ENCODE measurements around the gene ARHGAP31.
"Not testable (repeated sequence)": the region's sequence is repeated elsewhere in the genome, so short reads cannot be mapped to it uniquely, and the experiment has no call there.

The ARHGAP31 gene

GRCh38 chr3:119293871-119294695, at the start of gene ARHGAP31:
Gene ARHGAP31 (plus strand): TSS chr3:119294383. CDS start chr3:119294905, 522 bp downstream.
- peak; percentile 43 to 54 for DNase-seq
- TF ChIP-seq POLR2A (IDR thresholded peaks at IDR 0.05; ENCODE audit: low read length), result peak; percentile 6
- no peak for TF ChIP-seq GATA1 (IDR thresholded peaks at IDR 0.05; ENCODE audit: low read depth, low read length)

GRCh38 chr3:119245778-119246177, 48.4 kb upstream of the ARHGAP31 start:
- no peak for TF ChIP-seq GATA1 (IDR thresholded peaks at IDR 0.05; ENCODE audit: low read depth, low read length)
- no peak for TF ChIP-seq POLR2A (IDR thresholded peaks at IDR 0.05; ENCODE audit: low read length)
- no peak for DNase-seq

- no peak for DNase-seq
- TF ChIP-seq GATA1 (IDR thresholded peaks at IDR 0.05; ENCODE audit: low read depth, low read length) (no peak), POLR2A (IDR thresholded peaks at IDR 0.05; ENCODE audit: low read length) (no peak)
Measured at GRCh38 chr3:119255214-119255613, 39.0 kb upstream of the ARHGAP31 start.

GRCh38 chr3:119257111-119257510, 37.1 kb upstream of the ARHGAP31 start:
- DNase-seq, result no peak
- TF ChIP-seq POLR2A (IDR thresholded peaks at IDR 0.05; ENCODE audit: low read length), result no peak
- TF ChIP-seq GATA1 (IDR thresholded peaks at IDR 0.05; ENCODE audit: low read depth, low read length), result no peak

GRCh38 chr3:119257654-119258410, 36.4 kb upstream of the ARHGAP31 start:
- peak in 1 of 2 experiments; percentile 6 for DNase-seq
- no peak for TF ChIP-seq GATA1 (IDR thresholded peaks at IDR 0.05; ENCODE audit: low read depth, low read length)
- no peak for TF ChIP-seq POLR2A (IDR thresholded peaks at IDR 0.05; ENCODE audit: low read length)

GRCh38 chr3:119258915-119259314, 35.3 kb upstream of the ARHGAP31 start:
- DNase-seq, result no peak
- TF ChIP-seq POLR2A (IDR thresholded peaks at IDR 0.05; ENCODE audit: low read length) (no peak), GATA1 (IDR thresholded peaks at IDR 0.05; ENCODE audit: low read depth, low read length) (no peak)

GRCh38 chr3:119259821-119260220, 34.4 kb upstream of the ARHGAP31 start:
- TF ChIP-seq GATA1 (IDR thresholded peaks at IDR 0.05; ENCODE audit: low read depth, low read length) (no peak), POLR2A (IDR thresholded peaks at IDR 0.05; ENCODE audit: low read length) (no peak)
- no peak for DNase-seq

- no peak for TF ChIP-seq POLR2A (IDR thresholded peaks at IDR 0.05; ENCODE audit: low read length)
- no peak for TF ChIP-seq GATA1 (IDR thresholded peaks at IDR 0.05; ENCODE audit: low read depth, low read length)
- DNase-seq, result no peak
Measured at GRCh38 chr3:119261055-119261454, 33.1 kb upstream of the ARHGAP31 start.

- DNase-seq, result not testable (repeated sequence)
Measured at GRCh38 chr3:119270212-119270611, 24.0 kb upstream of the ARHGAP31 start.

GRCh38 chr3:119276680-119277079, 17.5 kb upstream of the ARHGAP31 start:
- no peak for TF ChIP-seq GATA1 (IDR thresholded peaks at IDR 0.05; ENCODE audit: low read depth, low read length)
- no peak for TF ChIP-seq POLR2A (IDR thresholded peaks at IDR 0.05; ENCODE audit: low read length)
- no peak for DNase-seq

GRCh38 chr3:119279101-119279554, 15.1 kb upstream of the ARHGAP31 start:
- TF ChIP-seq GATA1 (IDR thresholded peaks at IDR 0.05; ENCODE audit: low read depth, low read length) (no peak), POLR2A (IDR thresholded peaks at IDR 0.05; ENCODE audit: low read length) (no peak)

GRCh38 chr3:119279584-119280243, 14.5 kb upstream of the ARHGAP31 start:
- TF ChIP-seq GATA1 (IDR thresholded peaks at IDR 0.05; ENCODE audit: low read depth, low read length), result no peak
- no peak for TF ChIP-seq POLR2A (IDR thresholded peaks at IDR 0.05; ENCODE audit: low read length)
- DNase-seq, result no peak

More at GRCh38 chr3:119279101-119279554, 15.1 kb upstream of the ARHGAP31 start:
- DNase-seq, result no peak

GRCh38 chr3:119288669-119289403, 5.3 kb upstream of the ARHGAP31 start:
- TF ChIP-seq GATA1 (IDR thresholded peaks at IDR 0.05; ENCODE audit: low read depth, low read length), result no peak
- no peak for TF ChIP-seq POLR2A (IDR thresholded peaks at IDR 0.05; ENCODE audit: low read length)
- no peak for DNase-seq
